Mucosa of stomach (tissue), 1 donor: Measurements from ENCODE around the gene AMH.

Experiments used
- H3K27me3 ChIP-seq: one replicate; pipeline ENCODE4 v1.7.0; 2013; ENCODE audit warnings: mild to moderate bottlenecking, low read length; ENCODE audit not compliant: control insufficient read depth, insufficient read depth
- H3K36me3 ChIP-seq: one replicate; pipeline ENCODE4 v1.7.0; 2013; ENCODE audit warnings: low read length; ENCODE audit not compliant: control insufficient read depth, insufficient read depth
- H3K4me1 ChIP-seq: one replicate; pipeline ENCODE4 v1.7.0; 2013; ENCODE audit warnings: mild to moderate bottlenecking, low read length; ENCODE audit not compliant: control insufficient read depth, insufficient read depth
- H3K4me3 ChIP-seq: one replicate; pipeline ENCODE4 v1.7.0; 2013; ENCODE audit warnings: low read length
- H3K9ac ChIP-seq: one replicate; pipeline ENCODE4 v1.7.0; 2013; ENCODE audit warnings: mild to moderate bottlenecking, low read length, moderate library complexity
- H3K9me3 ChIP-seq: one replicate; pipeline ENCODE4 v1.7.0; 2013; ENCODE audit warnings: mild to moderate bottlenecking, low read length, moderate library complexity; ENCODE audit not compliant: control insufficient read depth
- donor health status: Pancreatic carcinoma.

AMH gene

GRCh38 chr19:2231621-2232221 lies 17.4 kb upstream of the AMH start:
- Histone ChIP-seq H3K9me3 (no peaks in the 10 kb centered on the region), H3K4me3 (no peak overlapping the region), H3K36me3 (peaks cover 11% of the 10 kb centered on the region), H3K4me1 (peaks cover 43% of the 10 kb centered on the region), H3K9ac (no peak overlapping the region), H3K27me3 (no peaks in the 10 kb centered on the region)

- H3K9ac ChIP-seq: no peak overlapping the region
- H3K9me3 ChIP-seq: no peaks in the 10 kb centered on the region
- peaks cover 11% of the 10 kb centered on the region for H3K36me3 ChIP-seq
- no peak overlapping the region for H3K4me3 ChIP-seq
- peaks cover 44% of the 10 kb centered on the region for H3K4me1 ChIP-seq
- H3K27me3 ChIP-seq: no peaks in the 10 kb centered on the region
These were observed 16.6 kb upstream of the AMH start for GRCh38 chr19:2232286-2233151.

GRCh38 chr19:2233601-2234280 lies 15.4 kb upstream of the AMH start:
- peaks cover 6% of the 10 kb centered on the region for H3K36me3 ChIP-seq
- H3K9ac ChIP-seq: no peak overlapping the region
- H3K9me3 ChIP-seq: no peaks in the 10 kb centered on the region
- no peaks in the 10 kb centered on the region for H3K27me3 ChIP-seq
- no peak overlapping the region for H3K4me3 ChIP-seq
- H3K4me1 ChIP-seq: peaks cover 53% of the 10 kb centered on the region

- H3K36me3 ChIP-seq: no peaks in the 10 kb centered on the region
These were observed 14.1 kb upstream of the AMH start for GRCh38 chr19:2234996-2235380.

GRCh38 chr19:2235381-2236063 lies 13.6 kb upstream of the AMH start:
- H3K9ac ChIP-seq: peak overlapping the region; percentile 71
- H3K36me3 ChIP-seq: no peaks in the 10 kb centered on the region
- H3K9me3 ChIP-seq: no peaks in the 10 kb centered on the region
- H3K4me3 ChIP-seq: peak overlapping the region; percentile 43
- H3K4me1 ChIP-seq: peaks cover 59% of the 10 kb centered on the region
- H3K27me3 ChIP-seq: no peaks in the 10 kb centered on the region

More at GRCh38 chr19:2234996-2235380, 14.1 kb upstream of the AMH start:
- H3K9ac ChIP-seq: peak overlapping the region; percentile 71
- H3K4me3 ChIP-seq: peak overlapping the region; percentile 43
- H3K4me1 ChIP-seq: peaks cover 54% of the 10 kb centered on the region
- H3K9me3 ChIP-seq: no peaks in the 10 kb centered on the region
- H3K27me3 ChIP-seq: no peaks in the 10 kb centered on the region

- Histone ChIP-seq H3K9ac (peak overlapping the region; percentile 71), H3K4me3 (peak overlapping the region; percentile 43), H3K36me3 (no peaks in the 10 kb centered on the region), H3K27me3 (no peaks in the 10 kb centered on the region), H3K9me3 (no peaks in the 10 kb centered on the region), H3K4me1 (peaks cover 61% of the 10 kb centered on the region)
These were observed 13.1 kb upstream of the AMH start for GRCh38 chr19:2236064-2236313.

GRCh38 chr19:2236314-2237050 lies 12.6 kb upstream of the AMH start, which contains the start of the genes PLEKHJ1 and SF3A2:
Gene PLEKHJ1, minus strand, starts transcription at chr19:2236329. Its CDS starts 81 bp downstream, at chr19:2236248.
Gene SF3A2, plus strand, starts transcription at chr19:2236824. Its CDS starts 6,595 bp downstream, at chr19:2243419.
- no peaks in the 10 kb centered on the region for H3K27me3 ChIP-seq
- H3K9me3 ChIP-seq: no peaks in the 10 kb centered on the region
- H3K9ac ChIP-seq: peak within 1 kb of the TSS; percentile 71
- peaks cover 61% of the 10 kb centered on the region for H3K4me1 ChIP-seq
- peak within 1 kb of the TSS; percentile 43 for H3K4me3 ChIP-seq
- no peaks in the 10 kb centered on the region for H3K36me3 ChIP-seq

- H3K4me3 ChIP-seq: peak overlapping the region; percentile 14
- no peaks in the 10 kb centered on the region for H3K27me3 ChIP-seq
- H3K9ac ChIP-seq: peak overlapping the region; percentile 71
- H3K9me3 ChIP-seq: no peaks in the 10 kb centered on the region
- H3K36me3 ChIP-seq: no peaks in the 10 kb centered on the region
- H3K4me1 ChIP-seq: peaks cover 60% of the 10 kb centered on the region
These were observed 11.9 kb upstream of the AMH start for GRCh38 chr19:2237051-2237868.

GRCh38 chr19:2237869-2238153 lies 11.3 kb upstream of the AMH start:
- H3K9ac ChIP-seq: peak overlapping the region; percentile 71
- no peaks in the 10 kb centered on the region for H3K36me3 ChIP-seq
- no peaks in the 10 kb centered on the region for H3K9me3 ChIP-seq
- H3K4me1 ChIP-seq: peaks cover 61% of the 10 kb centered on the region
- no peaks in the 10 kb centered on the region for H3K27me3 ChIP-seq
- peak overlapping the region; percentile 14 for H3K4me3 ChIP-seq

GRCh38 chr19:2239173-2239572 lies 9.9 kb upstream of the AMH start:
- no peaks in the 10 kb centered on the region for H3K9me3 ChIP-seq
- no peak overlapping the region for H3K4me3 ChIP-seq
- H3K27me3 ChIP-seq: no peaks in the 10 kb centered on the region
- no peak overlapping the region for H3K9ac ChIP-seq
- peaks cover 53% of the 10 kb centered on the region for H3K4me1 ChIP-seq
- H3K36me3 ChIP-seq: peaks cover 7% of the 10 kb centered on the region
